ENCODE measurements around the gene BNIP5. TPM values are rescaled to one million over a fixed set of nuclear protein-coding genes. Genes with fewer than 3 reads are reported as not detected.

BNIP5 gene
- total and polyA plus RNA-seq, 2 of the 13 experiments (the other 11 are each of a cell fraction or from before 2014, with no cell fraction given), result not detected

DNA sequence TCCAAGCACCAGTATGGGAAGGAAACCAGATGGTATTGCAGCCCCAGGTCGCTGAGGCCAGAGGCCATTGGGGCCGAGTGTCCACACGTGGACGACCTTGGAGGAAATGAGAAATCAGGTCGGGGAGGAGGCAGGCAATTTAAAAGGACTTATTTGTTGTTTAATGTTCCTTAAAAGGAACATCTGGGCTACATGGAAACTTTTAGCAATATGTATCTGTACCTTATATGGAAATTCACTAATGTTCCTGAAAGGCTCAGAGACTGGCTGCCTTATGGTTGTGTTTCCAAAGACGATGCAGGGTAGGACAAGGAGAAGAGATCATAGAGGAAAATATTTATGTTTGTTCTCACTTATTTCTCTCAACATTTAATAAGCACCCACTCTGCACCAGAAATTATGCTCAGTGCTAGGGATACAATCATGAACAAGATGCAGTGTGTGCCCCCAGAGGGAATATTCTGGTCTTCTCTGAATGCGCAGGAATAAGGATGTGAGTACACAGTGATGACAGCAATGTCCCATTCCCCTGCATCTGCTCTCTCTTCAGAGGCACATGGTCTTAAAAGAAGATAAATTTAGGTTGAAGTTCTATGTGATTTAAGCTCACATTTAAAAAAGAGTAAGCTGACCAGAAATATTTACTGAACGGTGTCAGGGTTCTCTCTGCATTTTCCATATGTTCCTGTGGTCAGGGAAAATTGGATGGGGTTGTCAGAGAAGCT is 3.4 kb downstream of the BNIP5 start:
- no peaks in the 10 kb centered on the region for H4K20me1 ChIP-seq (ENCODE audit: insufficient read depth, low read length)
- DNase-seq (ENCODE audit: low spot score) (no peak), FAIRE-seq (no peak), ATAC-seq (no peak)
- H3K4me3 ChIP-seq (replicated peaks in 1 of 3; ENCODE audit: insufficient read depth in 1 of 3, low read depth in 2 of 3, low read length in 3 of 3), result no peak overlapping the region
- H3K79me2 ChIP-seq (ENCODE audit: insufficient read depth, low read length), result no peaks in the 10 kb centered on the region
- no peak for TF ChIP-seq AGO2 (optimal IDR thresholded peaks at IDR 0.05; ENCODE audit: low read depth, low read length)
- no peak for TF ChIP-seq CCAR2 (optimal IDR thresholded peaks at IDR 0.05; ENCODE audit: low read depth, low read length)
- 34% methylated on average over 8 of the region's 8 CpGs for WGBS (ENCODE audit: low lambda C conversion rate)
- peaks cover 4 to 46% of the 10 kb centered on the region in 2 experiments; a peak in 4 of 5 replicates for H3K27me3 ChIP-seq (ENCODE audit: control insufficient read depth in 1 of 2, insufficient read depth in 2 of 2, low read length in 2 of 2)
- H3K4me2 ChIP-seq (ENCODE audit: low read depth, low read length), result no peak overlapping the region
- in situ Hi-C loops (cut with HindIII; ENCODE audit: extremely low pct_ligation_motif_present, low pct_unique_long_range_greater_than_20kb), result no loop called here
- BruUV-seq (replicated peaks), result no TSS peak
- H3K9ac ChIP-seq (ENCODE audit: insufficient read depth, low read depth, low read length), result no peak overlapping the region
- intact Hi-C loops (cut with micrococcal nuclease; ENCODE audit: unreplicated experiment), result no loop called here
- no peaks in the 10 kb centered on the region; a peak in 1 of 5 replicates for H3K36me3 ChIP-seq (replicated peaks in 1 of 2; ENCODE audit: control insufficient read depth in 1 of 2, insufficient read depth in 2 of 2, low read length in 2 of 2)
- H2AFZ ChIP-seq (ENCODE audit: low read length), result no peak overlapping the region
- ChIA-PET POLR2A (no interaction called here), CTCF (ENCODE audit: low intra/inter-chr PET ratio, low total read pairs) (no interaction called here)
- no peaks in the 10 kb centered on the region for H3K9me3 ChIP-seq (ENCODE audit: low read length)
- no peak overlapping the region for H3K27ac ChIP-seq (ENCODE audit: extremely low read length, insufficient read depth, low read length)
- H3K4me1 ChIP-seq (ENCODE audit: insufficient read depth, low read length), result peaks cover 30% of the 10 kb centered on the region

GRCh38 chr6:36331381-36331780 is 5.3 kb downstream of the BNIP5 start:
- Histone ChIP-seq H3K4me2 (ENCODE audit: low read depth, low read length) (no peak overlapping the region), H2AFZ (ENCODE audit: low read length) (no peak overlapping the region), H3K27me3 (ENCODE audit: control insufficient read depth in 1 of 2, insufficient read depth in 2 of 2, low read length in 2 of 2) (peaks cover 4 to 46% of the 10 kb centered on the region in 2 experiments; a peak in 4 of 5 replicates), H4K20me1 (ENCODE audit: insufficient read depth, low read length) (no peaks in the 10 kb centered on the region), H3K9ac (ENCODE audit: insufficient read depth, low read depth, low read length) (no peak overlapping the region), H3K79me2 (ENCODE audit: insufficient read depth, low read length) (no peaks in the 10 kb centered on the region), H3K9me3 (ENCODE audit: low read length) (no peaks in the 10 kb centered on the region), H3K27ac (ENCODE audit: extremely low read length, insufficient read depth, low read length) (no peak overlapping the region), H3K4me1 (ENCODE audit: insufficient read depth, low read length) (peaks cover 26% of the 10 kb centered on the region), H3K36me3 (replicated peaks in 1 of 2; ENCODE audit: control insufficient read depth in 1 of 2, insufficient read depth in 2 of 2, low read length in 2 of 2) (no peaks in the 10 kb centered on the region; a peak in 1 of 5 replicates), H3K4me3 (replicated peaks in 1 of 3; ENCODE audit: insufficient read depth in 1 of 3, low read depth in 2 of 3, low read length in 3 of 3) (no peak overlapping the region)
- intact Hi-C loops (cut with micrococcal nuclease; ENCODE audit: unreplicated experiment) (no loop called here), in situ Hi-C loops (cut with HindIII; ENCODE audit: extremely low pct_ligation_motif_present, low pct_unique_long_range_greater_than_20kb) (no loop called here)
- FAIRE-seq (no peak), ATAC-seq (no peak), DNase-seq (ENCODE audit: low spot score) (no peak)
- CTCF ChIA-PET (ENCODE audit: low intra/inter-chr PET ratio, low total read pairs), result no interaction called here
- WGBS (ENCODE audit: low lambda C conversion rate), result 28% methylated on average over 5 of the region's 6 CpGs
- no TSS peak for BruUV-seq (replicated peaks)
- TF ChIP-seq MED1 (CRISPR knock-in tag; IDR thresholded peaks at IDR 0.05), result no peak
- no peak for TF ChIP-seq SOX6 (IDR thresholded peaks at IDR 0.05)
- no peak for TF ChIP-seq SOX6 (CRISPR knock-in tag; IDR thresholded peaks at IDR 0.05)
- TF ChIP-seq ZNF83 (CRISPR knock-in tag; IDR thresholded peaks at IDR 0.05; ENCODE audit: borderline replicate concordance), result no peak
- no peak for TF ChIP-seq ZNF207 (IDR thresholded peaks at IDR 0.05; ENCODE audit: borderline replicate concordance)
- TF ChIP-seq ZNF841 (CRISPR knock-in tag; IDR thresholded peaks at IDR 0.05; ENCODE audit: borderline replicate concordance), result no peak
- TF ChIP-seq NRL (CRISPR knock-in tag; IDR thresholded peaks at IDR 0.05; ENCODE audit: borderline replicate concordance), result no peak
- no peak for TF ChIP-seq SP5 (CRISPR knock-in tag; IDR thresholded peaks at IDR 0.05; ENCODE audit: borderline replicate concordance, low read depth)
- TF ChIP-seq, protein P1, sequence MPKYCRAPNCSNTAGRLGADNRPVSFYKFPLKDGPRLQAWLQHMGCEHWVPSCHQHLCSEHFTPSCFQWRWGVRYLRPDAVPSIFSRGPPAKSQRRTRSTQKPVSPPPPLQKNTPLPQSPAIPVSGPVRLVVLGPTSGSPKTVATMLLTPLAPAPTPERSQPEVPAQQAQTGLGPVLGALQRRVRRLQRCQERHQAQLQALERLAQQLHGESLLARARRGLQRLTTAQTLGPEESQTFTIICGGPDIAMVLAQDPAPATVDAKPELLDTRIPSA (CRISPR knock-in tag; IDR thresholded peaks at IDR 0.05; ENCODE audit: borderline replicate concordance), result no peak
- no peak for TF ChIP-seq ZNF142 (CRISPR knock-in tag; IDR thresholded peaks at IDR 0.05)
- no peak for TF ChIP-seq ZNF451 (CRISPR knock-in tag; IDR thresholded peaks at IDR 0.05)
- POLR2A ChIA-PET, result no interaction called here

Data from HepG2 (cell line).